GM18519 (cell line): Measurements from ENCODE around the gene PROM2.

Experiments used
- ATAC-seq: cut with Tn5 transposase; IDR thresholded peaks from one replicate; pipeline ENCODE4 v1.9.1; 2021; ENCODE audit warnings: mild to moderate bottlenecking, moderate library complexity; ENCODE audit not compliant: unreplicated experiment, low FRiP score

The PROM2 gene

GRCh38 chr2:95334916-95335641, 60.8 kb downstream of the PROM2 start:
- ATAC-seq = no peak

GRCh38 chr2:95336406-95336805, 62.2 kb downstream of the PROM2 start:
- ATAC-seq = no peak

GRCh38 chr2:95337829-95338228, 63.6 kb downstream of the PROM2 start:
- ATAC-seq = no peak
